Karpas-422 (cell line): ENCODE measurements around the gene FMNL2. TPM values are rescaled to one million over a fixed set of nuclear protein-coding genes. Genes with fewer than 3 reads are reported as not detected.

Experiments
- DNase-seq: peaks from one replicate; pipeline ENCODE4 v3.0.0-alpha.2; 2015
- H2AFZ ChIP-seq: fragments of 200-600 bp; sonication (generic); 2 replicates; pipeline ENCODE4 v1.6.1; 2014; ENCODE audit warnings: antibody characterized with exemption, low read length, mixed read lengths
- H3K27ac ChIP-seq: fragments of 200-600 bp; sonication (generic); 2 replicates; pipeline ENCODE4 v1.5.1; 2014; ENCODE audit warnings: mild to moderate bottlenecking, low read length, moderate library complexity
- H3K27me3 ChIP-seq: fragments of 200-600 bp; sonication (generic); 2 replicates; pipeline ENCODE4 v1.6.1; 2014; ENCODE audit warnings: low read length, mixed read lengths
- H3K36me3 ChIP-seq: fragments of 200-600 bp; sonication (generic); 2 replicates; pipeline ENCODE4 v1.6.1; 2014; ENCODE audit warnings: low read length, mixed read lengths; ENCODE audit not compliant: insufficient read depth
- H3K4me1 ChIP-seq: fragments of 200-600 bp; sonication (generic); 2 replicates; pipeline ENCODE4 v1.6.1; 2014; ENCODE audit warnings: mild to moderate bottlenecking, low read length, mixed read lengths
- H3K4me2 ChIP-seq: fragments of 200-600 bp; sonication (generic); 2 replicates; pipeline ENCODE4 v1.6.1; 2014; ENCODE audit warnings: low read length, low read depth, mild to moderate bottlenecking; ENCODE audit not compliant: poor library complexity, severe bottlenecking
- H3K4me3 ChIP-seq: fragments of 200-600 bp; sonication (generic); 2 replicates; pipeline ENCODE4 v1.5.1; 2014; ENCODE audit warnings: mild to moderate bottlenecking, antibody characterized with exemption, low read length, mixed read lengths
- H3K79me2 ChIP-seq: fragments of 200-600 bp; sonication (generic); 2 replicates; pipeline ENCODE4 v1.6.1; 2014; ENCODE audit warnings: mild to moderate bottlenecking, low read length, mixed read lengths
- H3K9ac ChIP-seq: fragments of 200-600 bp; sonication (generic); 2 replicates; pipeline ENCODE4 v1.6.0; 2014; ENCODE audit warnings: low read length
- H3K9me2 ChIP-seq: fragments of 200-600 bp; sonication (generic), shearing (Covaris generic); replicated peaks from 2 replicates; pipeline ENCODE4 v1.6.0; 2014; ENCODE audit warnings: mild to moderate bottlenecking, low read length, moderate library complexity; ENCODE audit not compliant: insufficient read depth
- H3K9me3 ChIP-seq: fragments of 300-700, 200-600 bp; sonication (generic); 2 replicates; pipeline ENCODE4 v1.6.1; 2014; ENCODE audit warnings: low read length, mixed read lengths
- H4K20me1 ChIP-seq: fragments of 200-600 bp; sonication (generic); 2 replicates; pipeline ENCODE4 v1.6.1; 2014; ENCODE audit warnings: mild to moderate bottlenecking, antibody characterized with exemption, low read length, low read depth; ENCODE audit not compliant: insufficient read depth
- total RNA-seq: library from RNA; depleted of rRNA; stranded (reverse); fragments of >200 nt; shearing (Covaris generic); gene quantifications from 2 replicates; pipeline ENCODE4 v1.2.3, GENCODE V29; 2014; ENCODE audit warnings: low replicate concordance

FMNL2 gene
- total RNA-seq, 1 experiment from 2014 or later = 3.2 TPM

DNA sequence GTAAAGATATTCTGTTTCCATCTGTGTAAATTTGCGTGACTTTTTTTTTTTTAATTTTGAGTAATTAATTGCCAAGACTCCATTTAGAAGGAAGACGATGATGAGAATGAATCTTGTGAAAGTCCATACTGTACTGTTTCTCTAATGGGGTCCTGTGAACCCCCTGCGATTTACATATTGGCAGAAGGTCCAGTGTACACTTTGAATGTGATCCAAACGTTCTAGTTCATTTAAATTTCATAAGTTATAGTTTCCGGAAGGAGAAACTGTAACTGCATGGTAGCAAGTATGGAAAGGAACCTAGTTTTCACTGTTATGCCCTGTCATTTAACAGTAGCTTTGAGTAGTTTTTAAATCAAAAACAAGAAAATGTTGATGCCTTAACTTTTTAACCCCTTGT lies 166.7 kb downstream of the FMNL2 start:
- Histone ChIP-seq H3K4me1 (no peaks in the 10 kb centered on the region), H3K4me3 (no peak overlapping the region), H3K79me2 (no peaks in the 10 kb centered on the region), H4K20me1 (no peaks in the 10 kb centered on the region), H3K9ac (no peak overlapping the region), H3K27me3 (no peaks in the 10 kb centered on the region), H3K4me2 (no peak overlapping the region), H3K36me3 (no peaks in the 10 kb centered on the region), H3K9me3 (no peaks in the 10 kb centered on the region), H3K27ac (no peak overlapping the region), H3K9me2 (no peaks in the 10 kb centered on the region), H2AFZ (no peak overlapping the region)
- DNase-seq = no peak

DNA sequence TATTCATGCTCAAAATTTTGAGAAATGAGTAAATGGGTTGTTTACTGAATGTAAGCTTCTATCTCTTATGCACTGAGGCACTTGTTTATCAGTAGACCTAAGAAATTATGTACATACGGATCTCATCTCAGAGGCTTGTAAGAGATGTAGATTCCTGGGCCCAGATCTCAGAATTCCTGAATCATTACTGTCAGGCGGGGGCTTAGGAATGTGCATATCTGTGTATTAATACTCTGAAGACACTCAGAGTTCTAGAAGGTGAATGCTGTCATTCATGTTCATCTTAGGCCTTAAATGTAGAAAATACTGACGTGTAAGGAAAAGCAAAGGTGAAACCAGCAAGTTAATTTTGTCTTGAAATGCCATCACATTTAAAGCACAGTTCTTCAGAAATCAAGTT lies 169.6 kb downstream of the FMNL2 start:
- H3K27me3 ChIP-seq = no peaks in the 10 kb centered on the region
- no peak overlapping the region for H3K4me3 ChIP-seq
- H3K27ac ChIP-seq = no peak overlapping the region
- no peaks in the 10 kb centered on the region for H4K20me1 ChIP-seq
- peaks cover 7% of the 10 kb centered on the region; the same call in 1 of the 2 replicates for H3K4me1 ChIP-seq
- H3K4me2 ChIP-seq = no peak overlapping the region
- no peak for DNase-seq
- no peaks in the 10 kb centered on the region for H3K9me2 ChIP-seq
- no peaks in the 10 kb centered on the region for H3K79me2 ChIP-seq
- no peaks in the 10 kb centered on the region for H3K36me3 ChIP-seq
- H3K9ac ChIP-seq = no peak overlapping the region
- no peaks in the 10 kb centered on the region for H3K9me3 ChIP-seq
- H2AFZ ChIP-seq = no peak overlapping the region

DNA sequence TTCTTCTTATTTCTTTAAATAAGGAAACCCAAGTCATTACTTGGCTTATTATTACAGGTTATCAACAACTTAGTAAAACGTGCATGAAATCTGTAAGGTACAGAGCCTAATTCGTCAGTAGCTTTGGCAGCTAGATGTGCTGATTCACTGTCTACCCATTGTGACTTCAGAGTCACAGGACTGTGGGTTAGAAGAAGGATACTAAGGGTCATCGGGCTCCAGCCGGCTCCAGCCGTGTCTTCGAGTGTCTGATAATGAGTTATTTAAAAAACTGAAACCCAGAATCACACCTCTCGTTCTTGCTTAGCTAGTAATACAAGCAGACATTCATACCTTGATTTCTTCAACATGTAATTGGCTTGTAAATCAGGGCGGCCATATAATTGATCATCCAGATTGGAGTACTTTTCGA lies 170.5 kb downstream of the FMNL2 start:
- Histone ChIP-seq H3K9me2 (no peaks in the 10 kb centered on the region), H3K9ac (no peak overlapping the region), H3K79me2 (no peaks in the 10 kb centered on the region), H3K4me1 (peaks cover 7% of the 10 kb centered on the region; the same call in 1 of the 2 replicates), H3K27me3 (no peaks in the 10 kb centered on the region), H2AFZ (no peak overlapping the region), H3K36me3 (no peaks in the 10 kb centered on the region), H3K9me3 (no peaks in the 10 kb centered on the region), H3K27ac (no peak overlapping the region), H3K4me3 (no peak overlapping the region), H4K20me1 (no peaks in the 10 kb centered on the region), H3K4me2 (no peak overlapping the region)
- DNase-seq = no peak

DNA sequence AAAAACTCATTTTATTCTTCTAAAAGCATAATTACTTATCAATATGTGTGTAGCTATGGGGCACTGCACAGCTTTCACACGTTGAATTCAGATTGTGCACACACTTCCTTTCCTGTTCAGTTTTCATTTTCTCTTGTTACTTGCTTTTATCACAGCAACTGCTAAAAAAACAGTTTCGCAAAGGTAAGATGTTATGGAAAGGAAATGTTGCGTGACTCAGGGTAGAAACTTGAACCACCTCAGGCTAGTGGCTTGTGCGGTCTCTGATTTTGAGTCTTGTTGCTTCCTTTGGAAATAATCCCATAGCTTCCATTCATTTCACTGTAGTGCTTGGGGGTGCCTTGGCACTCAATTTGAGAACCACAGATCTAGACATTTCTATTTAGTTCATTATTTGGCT lies 171.9 kb downstream of the FMNL2 start:
- Histone ChIP-seq H3K9me3 (no peaks in the 10 kb centered on the region), H3K4me3 (no peak overlapping the region), H4K20me1 (no peaks in the 10 kb centered on the region), H3K4me2 (no peak overlapping the region), H3K79me2 (no peaks in the 10 kb centered on the region), H3K27me3 (no peaks in the 10 kb centered on the region), H3K9ac (no peak overlapping the region), H3K9me2 (no peaks in the 10 kb centered on the region), H3K4me1 (peaks cover 7% of the 10 kb centered on the region; the same call in 1 of the 2 replicates), H2AFZ (no peak overlapping the region), H3K27ac (no peak overlapping the region), H3K36me3 (no peaks in the 10 kb centered on the region)
- DNase-seq = no peak

DNA sequence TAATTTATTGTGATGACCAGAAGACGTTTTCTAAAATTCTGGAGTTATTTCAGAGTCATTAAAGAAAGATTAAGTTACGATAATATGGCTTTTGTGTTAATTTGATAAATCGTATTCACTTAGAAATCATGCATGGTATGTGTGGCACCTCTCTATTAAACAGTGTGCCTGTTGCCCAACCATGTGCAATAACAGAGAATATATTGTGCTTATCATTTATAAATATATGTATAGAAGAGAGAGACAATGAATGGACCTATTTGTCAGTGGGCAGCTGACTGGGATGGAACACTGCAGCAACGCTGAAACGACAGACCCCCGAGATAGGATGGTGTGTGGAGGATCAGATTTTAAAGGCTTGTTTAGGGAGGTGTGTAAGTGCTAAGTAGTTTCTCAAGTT lies 172.9 kb downstream of the FMNL2 start:
- Histone ChIP-seq H3K4me1 (peaks cover 7% of the 10 kb centered on the region; the same call in 1 of the 2 replicates), H2AFZ (no peak overlapping the region), H3K36me3 (no peaks in the 10 kb centered on the region), H3K27me3 (no peaks in the 10 kb centered on the region), H4K20me1 (no peaks in the 10 kb centered on the region), H3K27ac (no peak overlapping the region), H3K9me3 (no peaks in the 10 kb centered on the region), H3K9me2 (no peaks in the 10 kb centered on the region), H3K79me2 (no peaks in the 10 kb centered on the region), H3K9ac (no peak overlapping the region), H3K4me3 (no peak overlapping the region), H3K4me2 (no peak overlapping the region)
- DNase-seq = no peak

DNA sequence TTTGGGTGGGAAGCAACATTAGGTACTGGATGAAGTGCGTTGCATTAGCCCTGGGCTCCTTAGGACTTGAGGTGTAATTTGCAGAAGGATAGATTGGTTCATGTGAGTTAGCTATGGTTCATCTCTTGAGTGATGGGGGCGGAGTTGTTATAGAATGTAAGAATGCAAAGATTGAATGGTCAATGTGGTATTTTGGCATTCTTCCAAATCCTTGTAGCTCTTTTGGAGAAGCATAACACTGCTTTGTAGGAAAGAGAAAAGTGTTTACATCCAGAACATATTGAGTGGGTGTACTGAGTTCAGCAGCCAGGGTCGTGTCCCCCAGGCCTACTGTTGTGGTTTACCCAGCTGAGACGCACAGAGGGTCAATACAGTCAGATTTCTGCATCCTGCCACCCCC lies 173.5 kb downstream of the FMNL2 start:
- H3K4me2 ChIP-seq = no peak overlapping the region

DNA sequence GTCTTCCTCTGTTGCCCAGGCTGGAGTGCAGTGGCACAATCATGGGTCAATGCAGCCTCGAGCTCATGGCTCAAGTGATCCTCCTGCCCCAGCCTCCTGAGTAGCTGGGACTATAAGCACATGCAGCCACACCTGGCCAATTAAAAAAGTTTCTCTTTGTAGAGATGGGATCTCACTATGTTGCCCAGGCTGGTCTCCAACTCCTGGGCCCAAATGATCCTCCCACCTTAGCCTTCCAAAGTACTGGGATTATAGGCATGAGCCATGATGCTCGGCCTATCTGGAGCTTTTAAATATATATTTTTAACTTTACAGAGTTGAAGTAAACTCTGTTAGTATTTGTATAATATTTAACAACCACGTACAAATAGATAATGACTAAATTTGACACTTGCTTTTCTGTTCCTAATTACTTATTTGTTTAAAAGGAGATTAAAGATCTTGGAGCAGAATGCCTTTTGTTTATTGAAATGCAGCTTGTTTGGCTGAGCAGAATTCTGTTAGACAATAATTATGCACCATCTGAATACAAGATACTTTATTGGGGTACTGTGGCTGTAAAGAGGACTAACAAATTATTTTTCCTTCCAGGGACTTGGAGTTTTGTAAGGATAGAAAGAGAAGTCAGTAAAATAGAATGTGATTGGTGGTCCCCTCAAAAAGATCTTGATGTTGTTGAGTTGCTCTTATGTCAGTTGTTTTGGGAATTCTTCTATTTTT lies 175.0 kb downstream of the FMNL2 start:
- Histone ChIP-seq H2AFZ (no peak overlapping the region), H3K36me3 (no peaks in the 10 kb centered on the region), H4K20me1 (no peaks in the 10 kb centered on the region), H3K9me2 (no peaks in the 10 kb centered on the region), H3K4me1 (peaks cover 7% of the 10 kb centered on the region; the same call in 1 of the 2 replicates), H3K4me3 (no peak overlapping the region), H3K27ac (no peak overlapping the region), H3K27me3 (no peaks in the 10 kb centered on the region), H3K9ac (no peak overlapping the region), H3K9me3 (no peaks in the 10 kb centered on the region), H3K4me2 (no peak overlapping the region), H3K79me2 (no peaks in the 10 kb centered on the region)
- DNase-seq = no peak

More for the DNA sequence above, 173.5 kb downstream of the FMNL2 start:
- Histone ChIP-seq H3K79me2 (no peaks in the 10 kb centered on the region), H3K36me3 (no peaks in the 10 kb centered on the region), H3K4me3 (no peak overlapping the region), H4K20me1 (no peaks in the 10 kb centered on the region), H3K9me2 (no peaks in the 10 kb centered on the region), H3K4me1 (peaks cover 7% of the 10 kb centered on the region; the same call in 1 of the 2 replicates), H2AFZ (no peak overlapping the region), H3K27me3 (no peaks in the 10 kb centered on the region), H3K27ac (no peak overlapping the region), H3K9me3 (no peaks in the 10 kb centered on the region), H3K9ac (no peak overlapping the region)
- DNase-seq = no peak

DNA sequence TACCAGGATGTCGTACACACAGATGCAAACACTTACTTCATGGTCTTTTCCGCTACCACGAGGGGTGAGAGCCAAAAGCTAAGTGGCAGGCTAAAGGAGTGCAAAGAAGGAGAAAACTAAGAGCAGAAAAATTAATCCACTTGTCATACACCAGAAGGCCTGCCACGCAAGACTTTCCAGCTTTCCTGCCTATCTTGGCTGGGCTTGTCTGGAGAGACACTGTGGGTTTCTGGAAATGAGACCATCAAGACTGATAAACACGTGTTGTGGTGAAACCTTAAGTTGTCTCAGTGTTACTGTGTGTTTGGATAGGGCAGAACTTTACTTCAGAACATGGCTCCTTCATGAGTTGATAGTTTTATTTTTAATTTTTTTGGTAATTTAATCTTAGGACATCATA lies 175.6 kb downstream of the FMNL2 start:
- Histone ChIP-seq H3K9me3 (no peaks in the 10 kb centered on the region), H3K4me2 (no peak overlapping the region), H3K9me2 (no peaks in the 10 kb centered on the region), H3K27me3 (no peaks in the 10 kb centered on the region), H3K4me1 (peaks cover 7% of the 10 kb centered on the region; the same call in 1 of the 2 replicates), H3K4me3 (no peak overlapping the region), H3K36me3 (no peaks in the 10 kb centered on the region), H3K79me2 (no peaks in the 10 kb centered on the region), H3K27ac (no peak overlapping the region), H2AFZ (no peak overlapping the region), H4K20me1 (no peaks in the 10 kb centered on the region), H3K9ac (no peak overlapping the region)
- DNase-seq = no peak
